HG02870 (cell line): ENCODE data around the gene RHOH.

ENCODE experiments used
- ATAC-seq: cut with Tn5 transposase; IDR thresholded peaks from one replicate; pipeline ENCODE4 v1.9.1; 2021; ENCODE audit warnings: mild to moderate bottlenecking, moderate library complexity; ENCODE audit not compliant: unreplicated experiment

The RHOH gene

GRCh38 chr4:40186665-40187014, 10.2 kb upstream of the RHOH start:
- no peak for ATAC-seq

- no peak for ATAC-seq
Measured at GRCh38 chr4:40187386-40187906, 9.4 kb upstream of the RHOH start.

DNA sequence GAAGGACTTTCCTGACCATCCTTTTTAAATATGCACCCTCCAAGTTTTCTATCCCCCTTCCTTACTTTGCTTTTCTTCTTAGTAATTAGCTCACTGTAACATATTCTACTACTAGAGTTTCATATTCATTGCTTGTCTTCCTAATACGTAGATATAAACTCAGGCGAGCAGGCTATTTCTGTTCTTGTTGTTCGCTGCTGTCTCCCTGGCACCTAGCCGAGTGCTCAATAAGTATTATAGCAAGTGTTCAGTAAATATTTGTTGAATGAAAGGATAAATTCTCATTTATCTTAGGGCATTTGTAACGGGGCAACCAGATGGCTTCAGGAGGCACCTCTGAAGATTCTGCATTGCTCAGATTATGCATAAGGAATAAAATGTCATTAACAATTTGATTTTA, 6.8 kb upstream of the RHOH start:
- no peak for ATAC-seq

- ATAC-seq, result no peak
Measured at GRCh38 chr4:40190465-40190864, 6.4 kb upstream of the RHOH start.

DNA sequence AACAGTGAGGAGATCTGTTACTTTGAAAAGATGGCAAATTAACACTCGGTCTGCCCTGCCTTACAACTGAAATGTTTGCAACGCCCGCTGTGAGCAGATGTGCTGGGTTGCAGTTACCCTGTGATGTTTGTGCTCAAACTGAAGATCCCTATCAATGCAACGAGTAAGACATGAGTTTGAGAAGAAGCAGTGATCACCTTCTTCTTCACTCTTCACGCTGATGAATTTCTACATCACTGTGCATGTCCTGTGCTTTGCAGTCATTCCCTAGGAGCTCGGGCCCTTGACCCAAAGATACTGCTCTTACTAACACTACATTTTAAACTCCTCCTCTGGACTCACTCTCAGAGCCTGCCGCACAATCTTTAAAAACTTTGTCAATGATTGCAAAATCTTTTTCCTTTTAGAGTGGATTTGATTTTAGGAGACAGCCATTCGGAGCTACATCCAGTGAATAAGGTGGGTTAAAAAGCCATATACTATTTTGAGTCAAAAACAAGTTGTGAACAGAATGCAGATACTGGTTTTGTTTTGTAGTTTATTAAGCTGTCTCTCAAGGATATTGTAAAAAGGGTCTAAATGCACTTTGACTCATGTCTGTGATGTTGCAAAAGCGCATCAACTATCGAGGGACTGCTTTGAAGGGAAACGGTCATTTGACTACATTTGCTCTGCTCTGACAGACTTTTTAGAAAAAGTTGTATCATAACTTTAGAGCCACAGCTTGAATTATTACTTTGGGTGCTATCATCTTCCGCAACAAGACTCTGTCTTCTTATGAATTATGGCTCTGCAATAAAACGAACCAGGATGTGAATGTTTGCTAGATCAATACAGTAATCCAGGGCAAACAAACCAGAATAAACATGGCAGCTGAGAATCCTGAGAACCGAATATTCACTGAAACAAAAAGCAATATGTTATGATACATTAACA, 5.7 kb upstream of the RHOH start:
- no peak for ATAC-seq

DNA sequence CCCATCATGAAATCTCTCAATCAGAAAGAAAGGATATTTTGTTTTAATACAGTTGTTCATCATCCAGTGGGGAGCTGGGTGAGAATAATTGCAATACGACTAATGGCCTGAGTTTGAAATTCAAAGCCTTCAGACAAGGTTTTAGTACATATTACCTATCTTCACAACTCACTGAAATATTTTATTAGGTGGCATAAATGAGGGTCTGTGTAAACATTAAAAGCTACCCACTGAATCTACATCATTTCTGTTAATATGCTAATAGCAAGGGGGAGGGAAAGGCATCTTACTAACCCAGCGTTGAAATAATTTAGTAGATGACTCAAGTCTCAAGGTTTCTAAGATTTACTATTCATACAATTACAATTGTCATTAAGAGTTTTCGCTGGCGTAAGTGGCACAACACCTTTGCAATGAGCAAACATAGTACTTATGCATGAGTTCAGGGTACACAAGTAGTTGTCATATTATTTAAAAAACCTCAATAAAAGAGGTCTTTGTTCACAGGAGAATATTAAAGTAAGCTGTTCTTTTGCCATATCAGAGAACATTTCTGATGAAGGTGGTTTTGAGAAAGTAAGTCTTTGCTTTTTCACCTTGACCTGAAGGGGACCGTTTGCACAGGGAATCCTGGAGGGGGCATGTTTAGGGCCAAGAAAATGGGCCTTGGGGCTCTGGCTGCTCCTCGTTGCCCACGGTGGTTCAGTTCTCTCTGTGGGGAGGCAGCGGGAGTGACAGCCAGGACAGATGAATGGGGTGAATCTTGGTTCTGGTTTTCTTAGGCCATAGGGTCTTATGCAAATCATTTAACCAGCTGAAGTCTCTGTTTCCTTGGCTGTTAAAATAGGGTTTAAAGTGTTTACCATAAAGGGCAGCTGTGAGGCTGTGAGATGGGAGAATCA, 4.5 kb upstream of the RHOH start:
- peak; percentile 26 for ATAC-seq

GRCh38 chr4:40193016-40193571, 3.7 kb upstream of the RHOH start:
- ATAC-seq, result peak; percentile 30

- ATAC-seq, result no peak
Measured at GRCh38 chr4:40193578-40193977, 3.3 kb upstream of the RHOH start.

GRCh38 chr4:40194602-40195161, 2.1 kb upstream of the RHOH start:
- no peak for ATAC-seq

GRCh38 chr4:40195182-40196177, 1.4 kb upstream of the RHOH start:
- ATAC-seq, result no peak

DNA sequence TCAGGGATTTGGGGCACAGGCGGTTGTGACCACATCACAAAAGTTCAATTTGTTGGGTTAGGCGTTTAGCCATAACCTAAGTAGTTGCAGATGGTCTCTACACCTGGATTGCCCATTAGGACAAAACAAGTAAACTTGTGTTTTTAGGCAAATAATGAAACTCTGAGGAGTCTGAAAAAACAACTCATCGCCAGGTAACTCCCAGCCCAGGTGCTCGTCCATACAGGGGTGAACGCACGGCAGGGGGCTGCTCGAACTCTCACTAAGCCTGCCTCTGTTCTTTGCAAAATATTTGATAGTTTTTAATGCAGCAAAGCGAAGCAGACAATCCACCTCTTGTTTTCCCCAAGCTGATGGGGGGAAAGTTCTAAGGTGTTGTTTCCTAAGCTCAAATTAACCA, 559 bp upstream of the RHOH start:
- ATAC-seq, result no peak

- no peak for ATAC-seq
Measured at GRCh38 chr4:40197879-40198689, 1.3 kb downstream of the RHOH start.

GRCh38 chr4:40199179-40199670, 2.4 kb downstream of the RHOH start:
- no peak for ATAC-seq

GRCh38 chr4:40199999-40200874, 3.4 kb downstream of the RHOH start:
- peak; percentile 47 for ATAC-seq

- ATAC-seq, result no peak
Measured at GRCh38 chr4:40200875-40201801, 4.3 kb downstream of the RHOH start.

- ATAC-seq, result no peak
Measured at GRCh38 chr4:40201898-40202297, 5.1 kb downstream of the RHOH start.

- ATAC-seq, result no peak
Measured at GRCh38 chr4:40202474-40202873, 5.6 kb downstream of the RHOH start.
